Measurements from ENCODE around the gene MTG2. TPM values are rescaled to one million over a fixed set of nuclear protein-coding genes. Genes with fewer than 3 reads are reported as not detected.

MTG2 gene
- total and polyA plus RNA-seq, 2 of the 13 experiments (the other 11 are each of a cell fraction or from before 2014, with no cell fraction given) = 20.4 to 37.8 TPM

DNA sequence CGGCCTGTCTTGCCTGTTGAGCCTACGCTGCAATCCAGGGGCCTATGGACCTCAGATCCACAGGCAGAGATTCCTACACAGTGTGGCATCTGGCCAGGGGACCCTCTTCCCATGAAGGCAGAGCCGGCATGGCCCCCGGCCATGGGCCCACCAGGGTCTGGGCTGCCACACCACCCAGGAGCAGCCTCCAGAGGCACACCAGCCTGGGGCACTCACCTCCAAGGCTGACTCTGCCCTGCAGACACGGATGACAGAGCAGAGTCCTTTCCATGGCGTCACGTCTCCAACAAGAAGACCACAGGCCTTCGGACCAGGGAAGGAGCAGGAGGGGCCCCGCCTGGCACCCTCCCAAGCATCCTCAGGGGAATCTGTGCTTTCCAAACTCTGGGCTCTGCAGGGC is 40.7 kb downstream of the MTG2 start (continued):
- TF ChIP-seq, protein P1, sequence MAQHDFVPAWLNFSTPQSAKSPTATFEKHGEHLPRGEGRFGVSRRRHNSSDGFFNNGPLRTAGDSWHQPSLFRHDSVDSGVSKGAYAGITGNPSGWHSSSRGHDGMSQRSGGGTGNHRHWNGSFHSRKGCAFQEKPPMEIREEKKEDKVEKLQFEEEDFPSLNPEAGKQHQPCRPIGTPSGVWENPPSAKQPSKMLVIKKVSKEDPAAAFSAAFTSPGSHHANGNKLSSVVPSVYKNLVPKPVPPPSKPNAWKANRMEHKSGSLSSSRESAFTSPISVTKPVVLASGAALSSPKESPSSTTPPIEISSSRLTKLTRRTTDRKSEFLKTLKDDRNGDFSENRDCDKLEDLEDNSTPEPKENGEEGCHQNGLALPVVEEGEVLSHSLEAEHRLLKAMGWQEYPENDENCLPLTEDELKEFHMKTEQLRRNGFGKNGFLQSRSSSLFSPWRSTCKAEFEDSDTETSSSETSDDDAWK (CRISPR knock-in tag; IDR thresholded peaks at IDR 0.05) = no peak
- TF ChIP-seq, protein P2, sequence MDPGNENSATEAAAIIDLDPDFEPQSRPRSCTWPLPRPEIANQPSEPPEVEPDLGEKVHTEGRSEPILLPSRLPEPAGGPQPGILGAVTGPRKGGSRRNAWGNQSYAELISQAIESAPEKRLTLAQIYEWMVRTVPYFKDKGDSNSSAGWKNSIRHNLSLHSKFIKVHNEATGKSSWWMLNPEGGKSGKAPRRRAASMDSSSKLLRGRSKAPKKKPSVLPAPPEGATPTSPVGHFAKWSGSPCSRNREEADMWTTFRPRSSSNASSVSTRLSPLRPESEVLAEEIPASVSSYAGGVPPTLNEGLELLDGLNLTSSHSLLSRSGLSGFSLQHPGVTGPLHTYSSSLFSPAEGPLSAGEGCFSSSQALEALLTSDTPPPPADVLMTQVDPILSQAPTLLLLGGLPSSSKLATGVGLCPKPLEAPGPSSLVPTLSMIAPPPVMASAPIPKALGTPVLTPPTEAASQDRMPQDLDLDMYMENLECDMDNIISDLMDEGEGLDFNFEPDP (CRISPR knock-in tag; conservative IDR thresholded peaks at IDR 0.05) = no peak
- TF ChIP-seq ZNF878 (CRISPR knock-in tag; IDR thresholded peaks at IDR 0.05) (no peak), ZFP36 (IDR thresholded peaks at IDR 0.05; ENCODE audit: borderline replicate concordance, low read depth, low read length, partially characterized antibody) (no peak), ZBTB7A (CRISPR knock-in tag; IDR thresholded peaks at IDR 0.05) (no peak), ATF7-NPFF (CRISPR knock-in tag; IDR thresholded peaks at IDR 0.05; ENCODE audit: low read depth) (no peak), SSRP1 (CRISPR knock-in tag; IDR thresholded peaks at IDR 0.05) (no peak), ZNF205 (CRISPR knock-in tag; IDR thresholded peaks at IDR 0.05) (no peak)

DNA sequence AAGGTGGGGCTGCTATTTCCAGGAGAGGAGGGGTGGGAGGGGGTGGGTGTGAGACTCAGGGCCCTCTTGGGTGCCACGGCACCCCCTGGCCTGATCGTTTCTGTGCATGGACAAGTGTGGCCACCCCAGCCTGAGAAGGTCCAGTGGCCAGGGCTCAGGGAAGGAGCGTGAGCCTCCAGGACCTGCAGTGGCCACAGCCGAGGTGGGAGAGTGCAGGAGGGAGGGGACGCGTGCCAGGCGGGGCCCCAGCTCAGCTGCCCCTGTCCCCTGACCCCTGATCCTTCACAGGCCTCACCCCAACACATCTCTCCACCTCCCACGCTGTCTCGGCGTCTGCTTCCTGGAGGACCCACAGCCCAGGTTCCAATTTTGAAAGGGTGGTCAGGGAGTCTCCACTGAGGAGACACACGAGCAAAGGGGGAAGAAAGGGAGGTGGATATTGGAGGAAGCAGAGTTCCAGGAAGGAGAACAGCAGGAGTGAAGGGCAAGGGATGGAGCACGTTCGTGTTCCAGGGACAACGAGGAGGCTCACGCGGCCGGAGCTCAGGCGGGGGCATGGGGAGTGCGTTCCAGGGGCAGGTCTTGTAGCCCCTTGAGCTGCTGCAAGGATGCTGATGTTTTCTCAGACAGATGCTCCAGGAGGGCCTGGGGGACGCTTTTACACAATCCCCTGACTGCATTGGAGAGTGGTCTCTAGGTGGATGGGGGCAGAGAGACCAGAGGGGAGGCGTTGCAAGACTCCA is 41.5 kb downstream of the MTG2 start:
- Histone ChIP-seq H3K4me2 (ENCODE audit: low read depth, low read length) (no peak overlapping the region), H3K36me3 (replicated peaks in 1 of 2; ENCODE audit: control insufficient read depth in 1 of 2, insufficient read depth in 2 of 2, low read length in 2 of 2) (no peaks in the 10 kb centered on the region), H4K20me1 (ENCODE audit: insufficient read depth, low read length) (peaks cover 28% of the 10 kb centered on the region; the same call in 1 of the 2 replicates), H3K4me1 (ENCODE audit: insufficient read depth, low read length) (peaks cover 37% of the 10 kb centered on the region), H3K4me3 (replicated peaks in 1 of 3; ENCODE audit: insufficient read depth in 1 of 3, low read depth in 2 of 3, low read length in 3 of 3) (no peak overlapping the region), H3K27me3 (ENCODE audit: control insufficient read depth in 1 of 2, insufficient read depth in 2 of 2, low read length in 2 of 2) (peaks cover 54 to 91% of the 10 kb centered on the region in 2 experiments), H3K79me2 (ENCODE audit: insufficient read depth, low read length) (no peaks in the 10 kb centered on the region), H3K9ac (ENCODE audit: insufficient read depth, low read depth, low read length) (no peak overlapping the region), H2AFZ (ENCODE audit: low read length) (no peak overlapping the region), H3K27ac (ENCODE audit: extremely low read length, insufficient read depth, low read length) (no peak overlapping the region), H3K9me3 (ENCODE audit: low read length) (no peaks in the 10 kb centered on the region)
- intact Hi-C loops (cut with micrococcal nuclease; ENCODE audit: unreplicated experiment) = no loop called here
- FAIRE-seq (no peak), ATAC-seq (no peak), DNase-seq (ENCODE audit: low spot score) (no peak)
- BruUV-seq (replicated peaks) = no TSS peak
- in situ Hi-C loops (cut with HindIII; ENCODE audit: extremely low pct_ligation_motif_present, low pct_unique_long_range_greater_than_20kb) = no loop called here
- CTCF ChIA-PET (ENCODE audit: low intra/inter-chr PET ratio, low total read pairs) = no interaction called here
- WGBS (ENCODE audit: low lambda C conversion rate) = 18% methylated on average over 20 of the region's 21 CpGs
- POLR2A ChIA-PET = no interaction called here
- no peak for TF ChIP-seq NFKBIZ (CRISPR knock-in tag; IDR thresholded peaks at IDR 0.05)
- TF ChIP-seq, protein P3, sequence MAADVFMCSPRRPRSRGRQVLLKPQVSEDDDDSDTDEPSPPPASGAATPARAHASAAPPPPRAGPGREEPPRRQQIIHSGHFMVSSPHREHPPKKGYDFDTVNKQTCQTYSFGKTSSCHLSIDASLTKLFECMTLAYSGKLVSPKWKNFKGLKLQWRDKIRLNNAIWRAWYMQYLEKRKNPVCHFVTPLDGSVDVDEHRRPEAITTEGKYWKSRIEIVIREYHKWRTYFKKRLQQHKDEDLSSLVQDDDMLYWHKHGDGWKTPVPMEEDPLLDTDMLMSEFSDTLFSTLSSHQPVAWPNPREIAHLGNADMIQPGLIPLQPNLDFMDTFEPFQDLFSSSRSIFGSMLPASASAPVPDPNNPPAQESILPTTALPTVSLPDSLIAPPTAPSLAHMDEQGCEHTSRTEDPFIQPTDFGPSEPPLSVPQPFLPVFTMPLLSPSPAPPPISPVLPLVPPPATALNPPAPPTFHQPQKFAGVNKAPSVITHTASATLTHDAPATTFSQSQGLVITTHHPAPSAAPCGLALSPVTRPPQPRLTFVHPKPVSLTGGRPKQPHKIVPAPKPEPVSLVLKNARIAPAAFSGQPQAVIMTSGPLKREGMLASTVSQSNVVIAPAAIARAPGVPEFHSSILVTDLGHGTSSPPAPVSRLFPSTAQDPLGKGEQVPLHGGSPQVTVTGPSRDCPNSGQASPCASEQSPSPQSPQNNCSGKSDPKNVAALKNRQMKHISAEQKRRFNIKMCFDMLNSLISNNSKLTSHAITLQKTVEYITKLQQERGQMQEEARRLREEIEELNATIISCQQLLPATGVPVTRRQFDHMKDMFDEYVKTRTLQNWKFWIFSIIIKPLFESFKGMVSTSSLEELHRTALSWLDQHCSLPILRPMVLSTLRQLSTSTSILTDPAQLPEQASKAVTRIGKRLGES (CRISPR knock-in tag; IDR thresholded peaks at IDR 0.05; ENCODE audit: borderline replicate concordance) = no peak
- TF ChIP-seq, protein P1 (CRISPR knock-in tag; IDR thresholded peaks at IDR 0.05) = no peak
- TF ChIP-seq ZSCAN29 (CRISPR knock-in tag; conservative IDR thresholded peaks at IDR 0.05) = no peak

All from HepG2 (cell line).